ENCODE data around the gene COL23A1. TPM values are rescaled to one million over a fixed set of nuclear protein-coding genes. Genes with fewer than 3 reads are reported as not detected.
A peak's percentile ranks its signal among the peaks of the same experiment; 100 is the strongest.

Gene COL23A1
- total and polyA plus RNA-seq, 2 of the 8 experiments (the other 6 are each of a cell fraction or from before 2014, with no cell fraction given): 3.1 to 4.7 TPM

DNA sequence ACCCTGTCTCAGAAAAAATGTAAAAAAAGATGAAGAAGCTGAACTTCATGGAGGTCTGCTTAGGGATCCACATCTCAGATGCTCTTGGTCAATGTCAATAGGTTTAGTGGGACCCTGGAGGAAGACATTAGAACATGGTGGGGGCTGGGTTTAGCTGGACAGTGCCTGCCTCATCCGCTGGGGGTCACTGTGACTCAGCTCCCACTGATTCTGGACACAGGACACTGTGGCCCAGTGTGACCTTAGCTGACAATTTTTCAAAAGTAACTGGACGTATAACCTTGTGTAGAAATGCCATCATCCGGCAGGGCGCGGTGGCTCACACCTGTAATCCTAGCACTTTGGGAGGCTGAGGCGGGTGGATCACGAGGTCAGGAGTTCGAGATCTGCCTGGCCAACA lies 393.2 kb downstream of the COL23A1 start (continued):
- TF ChIP-seq, protein P1, sequence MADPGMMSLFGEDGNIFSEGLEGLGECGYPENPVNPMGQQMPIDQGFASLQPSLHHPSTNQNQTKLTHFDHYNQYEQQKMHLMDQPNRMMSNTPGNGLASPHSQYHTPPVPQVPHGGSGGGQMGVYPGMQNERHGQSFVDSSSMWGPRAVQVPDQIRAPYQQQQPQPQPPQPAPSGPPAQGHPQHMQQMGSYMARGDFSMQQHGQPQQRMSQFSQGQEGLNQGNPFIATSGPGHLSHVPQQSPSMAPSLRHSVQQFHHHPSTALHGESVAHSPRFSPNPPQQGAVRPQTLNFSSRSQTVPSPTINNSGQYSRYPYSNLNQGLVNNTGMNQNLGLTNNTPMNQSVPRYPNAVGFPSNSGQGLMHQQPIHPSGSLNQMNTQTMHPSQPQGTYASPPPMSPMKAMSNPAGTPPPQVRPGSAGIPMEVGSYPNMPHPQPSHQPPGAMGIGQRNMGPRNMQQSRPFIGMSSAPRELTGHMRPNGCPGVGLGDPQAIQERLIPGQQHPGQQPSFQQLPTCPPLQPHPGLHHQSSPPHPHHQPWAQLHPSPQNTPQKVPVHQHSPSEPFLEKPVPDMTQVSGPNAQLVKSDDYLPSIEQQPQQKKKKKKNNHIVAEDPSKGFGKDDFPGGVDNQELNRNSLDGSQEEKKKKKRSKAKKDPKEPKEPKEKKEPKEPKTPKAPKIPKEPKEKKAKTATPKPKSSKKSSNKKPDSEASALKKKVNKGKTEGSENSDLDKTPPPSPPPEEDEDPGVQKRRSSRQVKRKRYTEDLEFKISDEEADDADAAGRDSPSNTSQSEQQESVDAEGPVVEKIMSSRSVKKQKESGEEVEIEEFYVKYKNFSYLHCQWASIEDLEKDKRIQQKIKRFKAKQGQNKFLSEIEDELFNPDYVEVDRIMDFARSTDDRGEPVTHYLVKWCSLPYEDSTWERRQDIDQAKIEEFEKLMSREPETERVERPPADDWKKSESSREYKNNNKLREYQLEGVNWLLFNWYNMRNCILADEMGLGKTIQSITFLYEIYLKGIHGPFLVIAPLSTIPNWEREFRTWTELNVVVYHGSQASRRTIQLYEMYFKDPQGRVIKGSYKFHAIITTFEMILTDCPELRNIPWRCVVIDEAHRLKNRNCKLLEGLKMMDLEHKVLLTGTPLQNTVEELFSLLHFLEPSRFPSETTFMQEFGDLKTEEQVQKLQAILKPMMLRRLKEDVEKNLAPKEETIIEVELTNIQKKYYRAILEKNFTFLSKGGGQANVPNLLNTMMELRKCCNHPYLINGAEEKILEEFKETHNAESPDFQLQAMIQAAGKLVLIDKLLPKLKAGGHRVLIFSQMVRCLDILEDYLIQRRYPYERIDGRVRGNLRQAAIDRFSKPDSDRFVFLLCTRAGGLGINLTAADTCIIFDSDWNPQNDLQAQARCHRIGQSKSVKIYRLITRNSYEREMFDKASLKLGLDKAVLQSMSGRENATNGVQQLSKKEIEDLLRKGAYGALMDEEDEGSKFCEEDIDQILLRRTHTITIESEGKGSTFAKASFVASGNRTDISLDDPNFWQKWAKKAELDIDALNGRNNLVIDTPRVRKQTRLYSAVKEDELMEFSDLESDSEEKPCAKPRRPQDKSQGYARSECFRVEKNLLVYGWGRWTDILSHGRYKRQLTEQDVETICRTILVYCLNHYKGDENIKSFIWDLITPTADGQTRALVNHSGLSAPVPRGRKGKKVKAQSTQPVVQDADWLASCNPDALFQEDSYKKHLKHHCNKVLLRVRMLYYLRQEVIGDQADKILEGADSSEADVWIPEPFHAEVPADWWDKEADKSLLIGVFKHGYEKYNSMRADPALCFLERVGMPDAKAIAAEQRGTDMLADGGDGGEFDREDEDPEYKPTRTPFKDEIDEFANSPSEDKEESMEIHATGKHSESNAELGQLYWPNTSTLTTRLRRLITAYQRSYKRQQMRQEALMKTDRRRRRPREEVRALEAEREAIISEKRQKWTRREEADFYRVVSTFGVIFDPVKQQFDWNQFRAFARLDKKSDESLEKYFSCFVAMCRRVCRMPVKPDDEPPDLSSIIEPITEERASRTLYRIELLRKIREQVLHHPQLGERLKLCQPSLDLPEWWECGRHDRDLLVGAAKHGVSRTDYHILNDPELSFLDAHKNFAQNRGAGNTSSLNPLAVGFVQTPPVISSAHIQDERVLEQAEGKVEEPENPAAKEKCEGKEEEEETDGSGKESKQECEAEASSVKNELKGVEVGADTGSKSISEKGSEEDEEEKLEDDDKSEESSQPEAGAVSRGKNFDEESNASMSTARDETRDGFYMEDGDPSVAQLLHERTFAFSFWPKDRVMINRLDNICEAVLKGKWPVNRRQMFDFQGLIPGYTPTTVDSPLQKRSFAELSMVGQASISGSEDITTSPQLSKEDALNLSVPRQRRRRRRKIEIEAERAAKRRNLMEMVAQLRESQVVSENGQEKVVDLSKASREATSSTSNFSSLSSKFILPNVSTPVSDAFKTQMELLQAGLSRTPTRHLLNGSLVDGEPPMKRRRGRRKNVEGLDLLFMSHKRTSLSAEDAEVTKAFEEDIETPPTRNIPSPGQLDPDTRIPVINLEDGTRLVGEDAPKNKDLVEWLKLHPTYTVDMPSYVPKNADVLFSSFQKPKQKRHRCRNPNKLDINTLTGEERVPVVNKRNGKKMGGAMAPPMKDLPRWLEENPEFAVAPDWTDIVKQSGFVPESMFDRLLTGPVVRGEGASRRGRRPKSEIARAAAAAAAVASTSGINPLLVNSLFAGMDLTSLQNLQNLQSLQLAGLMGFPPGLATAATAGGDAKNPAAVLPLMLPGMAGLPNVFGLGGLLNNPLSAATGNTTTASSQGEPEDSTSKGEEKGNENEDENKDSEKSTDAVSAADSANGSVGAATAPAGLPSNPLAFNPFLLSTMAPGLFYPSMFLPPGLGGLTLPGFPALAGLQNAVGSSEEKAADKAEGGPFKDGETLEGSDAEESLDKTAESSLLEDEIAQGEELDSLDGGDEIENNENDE (IDR thresholded peaks at IDR 0.05; ENCODE audit: insufficient replicate concordance, low read length): no peak
- TF ChIP-seq, protein P2, sequence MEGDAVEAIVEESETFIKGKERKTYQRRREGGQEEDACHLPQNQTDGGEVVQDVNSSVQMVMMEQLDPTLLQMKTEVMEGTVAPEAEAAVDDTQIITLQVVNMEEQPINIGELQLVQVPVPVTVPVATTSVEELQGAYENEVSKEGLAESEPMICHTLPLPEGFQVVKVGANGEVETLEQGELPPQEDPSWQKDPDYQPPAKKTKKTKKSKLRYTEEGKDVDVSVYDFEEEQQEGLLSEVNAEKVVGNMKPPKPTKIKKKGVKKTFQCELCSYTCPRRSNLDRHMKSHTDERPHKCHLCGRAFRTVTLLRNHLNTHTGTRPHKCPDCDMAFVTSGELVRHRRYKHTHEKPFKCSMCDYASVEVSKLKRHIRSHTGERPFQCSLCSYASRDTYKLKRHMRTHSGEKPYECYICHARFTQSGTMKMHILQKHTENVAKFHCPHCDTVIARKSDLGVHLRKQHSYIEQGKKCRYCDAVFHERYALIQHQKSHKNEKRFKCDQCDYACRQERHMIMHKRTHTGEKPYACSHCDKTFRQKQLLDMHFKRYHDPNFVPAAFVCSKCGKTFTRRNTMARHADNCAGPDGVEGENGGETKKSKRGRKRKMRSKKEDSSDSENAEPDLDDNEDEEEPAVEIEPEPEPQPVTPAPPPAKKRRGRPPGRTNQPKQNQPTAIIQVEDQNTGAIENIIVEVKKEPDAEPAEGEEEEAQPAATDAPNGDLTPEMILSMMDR (IDR thresholded peaks at IDR 0.05; ENCODE audit: control extremely low read depth in 1 of 3, insufficient read depth in 1 of 3, low read depth in 1 of 3, low read length in 3 of 3): peak; percentile 49 to 89 (median 79)
- TF ChIP-seq RXRA (IDR thresholded peaks at IDR 0.05; ENCODE audit: insufficient read depth, low read depth, low read length): no peak

All from H1 (cell line).